ENCODE results near the gene ZDHHC3. TPM values are rescaled to one million over a fixed set of nuclear protein-coding genes. Genes with fewer than 3 reads are reported as not detected.
A peak's percentile ranks its signal among the peaks of the same experiment; 100 is the strongest.

Gene ZDHHC3
- total RNA-seq, 1 donor from 2014 or later = 47.5 TPM

DNA sequence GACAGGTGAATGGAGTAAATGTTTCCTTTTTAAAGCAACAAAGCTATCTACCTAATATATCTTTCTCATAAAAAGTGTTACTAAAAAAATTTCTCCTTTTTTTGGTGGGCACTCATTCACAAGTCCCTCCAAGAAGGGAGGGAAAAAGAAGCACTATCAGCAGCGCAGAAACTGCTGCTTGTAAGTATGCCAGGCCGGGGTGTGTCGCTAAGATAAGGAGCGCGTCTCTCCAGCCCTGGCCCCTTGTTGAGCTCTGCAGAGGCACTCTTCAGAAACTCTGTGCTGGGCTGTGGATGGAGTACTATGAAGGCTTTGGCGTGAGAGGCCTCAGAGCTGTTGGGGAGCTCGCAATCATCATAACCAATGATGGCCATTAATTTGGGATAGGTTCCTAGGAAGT lies 49.1 kb downstream of the ZDHHC3 start:
- DNase-seq = peak; percentile 6

DNA sequence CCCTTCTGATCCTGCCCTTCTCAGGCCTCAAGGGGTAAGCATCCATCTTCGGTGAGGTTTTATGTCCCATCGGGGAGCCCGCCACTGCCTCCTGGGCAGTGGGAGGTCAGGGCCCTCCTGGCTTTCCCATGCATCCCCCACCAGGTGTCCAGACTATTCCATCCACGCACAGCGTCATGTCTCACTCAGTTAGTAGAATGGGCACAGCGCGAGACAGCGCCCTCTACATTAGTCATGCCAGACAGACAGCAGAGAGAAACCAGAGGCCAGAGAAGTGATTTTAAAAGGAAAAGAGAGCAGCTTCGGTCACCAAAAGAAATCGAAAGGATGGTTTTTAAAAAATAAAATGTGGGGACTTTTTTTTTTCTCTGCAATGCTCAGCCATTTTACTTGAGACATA lies 49.8 kb downstream of the ZDHHC3 start:
- no peak for DNase-seq

DNA sequence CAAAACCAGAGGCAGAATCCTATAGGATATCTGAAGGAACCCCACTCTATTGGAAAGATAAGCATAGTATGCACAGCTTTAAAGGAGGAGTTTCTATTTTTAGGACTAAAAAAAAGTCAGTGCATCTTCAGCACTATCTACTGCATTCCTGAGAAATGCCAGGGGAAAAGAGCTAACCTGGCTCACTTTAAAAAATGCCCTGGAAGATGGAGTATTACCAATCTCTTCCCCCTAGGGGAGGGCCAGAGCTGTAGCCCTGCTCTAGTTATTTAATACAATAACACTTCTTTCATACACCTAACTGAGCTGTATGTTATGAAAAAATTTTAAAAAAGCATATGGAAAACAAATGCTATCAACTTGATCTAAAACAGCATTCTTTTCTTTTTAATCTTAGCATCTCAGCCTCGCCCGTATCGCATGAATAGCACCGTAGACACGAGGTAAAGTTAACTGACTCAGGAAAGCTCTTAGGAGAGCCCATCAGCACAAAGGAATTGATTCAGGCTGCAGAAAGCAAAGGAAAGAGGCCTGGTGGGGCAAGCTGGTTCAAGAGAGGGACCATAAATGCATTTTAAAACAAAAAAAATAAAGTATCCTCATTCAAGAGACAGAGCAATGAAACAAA lies 51.4 kb downstream of the ZDHHC3 start:
- no peak for DNase-seq

DNA sequence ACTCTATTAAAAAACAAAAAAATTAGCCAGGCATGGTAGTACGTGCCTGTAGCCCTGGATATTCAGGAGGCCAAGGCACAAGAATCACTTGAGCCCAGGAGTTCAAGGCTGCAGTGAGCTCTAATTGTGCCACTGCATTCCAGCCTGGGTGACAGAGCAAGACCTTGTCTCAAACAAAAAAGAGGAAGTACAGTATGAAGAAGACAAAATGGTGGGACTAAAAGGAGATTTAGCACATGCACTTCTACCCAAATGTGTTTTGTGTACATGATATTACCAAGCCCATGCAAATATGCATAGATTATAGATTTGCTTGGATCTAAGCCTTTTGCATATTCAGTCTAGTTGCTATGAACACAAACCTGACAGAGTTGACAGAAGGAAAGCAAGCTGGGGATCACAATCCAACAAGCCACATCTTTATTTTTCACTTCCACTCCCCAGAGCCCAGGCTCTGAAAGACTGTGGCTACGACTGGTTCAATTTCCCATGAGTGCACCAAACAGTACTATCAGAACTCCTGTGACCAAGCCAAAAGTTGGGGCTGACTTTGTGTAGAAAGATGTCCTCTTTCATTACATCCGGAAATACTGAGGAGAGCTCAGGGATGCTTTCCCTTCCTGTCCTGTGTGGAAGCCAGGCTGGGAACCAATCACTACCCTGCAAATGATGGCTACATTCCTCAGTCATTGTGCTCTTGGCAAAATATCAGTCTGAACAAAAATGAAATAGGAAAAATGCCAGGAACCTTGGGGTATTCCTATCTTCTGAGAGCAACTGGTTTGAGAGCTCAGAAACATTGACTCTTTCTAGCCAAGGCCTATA lies 52.1 kb downstream of the ZDHHC3 start:
- DNase-seq = no peak

DNA sequence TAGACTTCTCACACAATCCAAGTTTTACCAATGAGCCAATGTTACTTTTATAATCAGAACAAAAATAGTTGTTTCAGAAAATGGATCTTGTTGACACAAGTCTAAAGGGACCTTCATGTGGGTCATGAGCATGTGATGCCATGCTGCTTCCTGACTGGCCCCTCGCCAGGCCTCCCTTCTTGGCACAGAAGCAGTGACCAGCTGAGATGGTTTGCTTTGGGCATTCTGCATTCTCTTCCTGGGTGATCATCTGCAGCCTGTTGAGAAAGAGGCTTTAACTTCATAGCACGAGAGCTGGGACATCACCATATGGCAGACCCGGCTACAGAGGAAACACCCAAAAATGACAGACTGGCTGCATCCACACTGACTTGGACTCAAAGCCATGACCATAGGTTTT lies 55.9 kb downstream of the ZDHHC3 start:
- no peak for DNase-seq

DNA sequence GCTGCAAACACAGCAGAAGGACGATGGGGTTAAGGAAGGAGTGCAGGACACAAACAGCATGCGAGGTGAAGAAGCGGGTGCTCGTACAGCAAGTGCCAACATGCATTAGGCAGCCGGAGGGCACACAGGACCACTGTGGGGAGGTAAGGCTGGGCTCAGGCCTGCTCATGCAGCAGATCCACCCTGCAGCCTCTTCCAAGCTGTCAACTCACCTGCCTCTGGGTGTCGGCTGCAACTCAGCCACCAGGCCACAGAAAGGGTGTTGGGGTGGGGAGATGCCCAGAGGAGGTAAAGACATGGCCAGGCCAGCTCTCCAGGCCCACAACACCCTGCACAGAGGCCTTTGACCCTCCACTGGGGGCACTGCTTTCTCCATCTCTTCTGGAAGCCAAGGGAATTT lies 57.4 kb downstream of the ZDHHC3 start:
- no peak for DNase-seq

DNA sequence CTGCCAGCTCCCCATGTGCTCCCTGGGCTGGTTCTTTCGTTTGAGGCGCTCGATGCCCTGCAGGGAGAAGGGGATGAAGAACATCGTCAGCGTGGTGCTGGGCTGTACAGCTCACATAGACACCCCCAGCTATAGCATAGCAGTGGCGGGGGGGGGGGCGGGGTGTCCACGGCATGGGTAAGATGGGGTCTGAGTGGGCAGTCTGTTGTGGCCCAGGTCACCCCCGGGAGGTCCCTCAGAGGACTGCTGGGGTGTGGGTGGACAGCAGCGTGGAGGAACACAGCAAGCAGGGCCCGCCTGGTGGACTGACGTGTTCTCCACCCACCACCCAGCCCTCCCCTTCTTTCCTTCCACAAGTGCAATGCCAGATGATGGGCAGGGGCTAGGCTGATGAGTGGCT lies 57.9 kb downstream of the ZDHHC3 start:
- no peak for DNase-seq

DNA sequence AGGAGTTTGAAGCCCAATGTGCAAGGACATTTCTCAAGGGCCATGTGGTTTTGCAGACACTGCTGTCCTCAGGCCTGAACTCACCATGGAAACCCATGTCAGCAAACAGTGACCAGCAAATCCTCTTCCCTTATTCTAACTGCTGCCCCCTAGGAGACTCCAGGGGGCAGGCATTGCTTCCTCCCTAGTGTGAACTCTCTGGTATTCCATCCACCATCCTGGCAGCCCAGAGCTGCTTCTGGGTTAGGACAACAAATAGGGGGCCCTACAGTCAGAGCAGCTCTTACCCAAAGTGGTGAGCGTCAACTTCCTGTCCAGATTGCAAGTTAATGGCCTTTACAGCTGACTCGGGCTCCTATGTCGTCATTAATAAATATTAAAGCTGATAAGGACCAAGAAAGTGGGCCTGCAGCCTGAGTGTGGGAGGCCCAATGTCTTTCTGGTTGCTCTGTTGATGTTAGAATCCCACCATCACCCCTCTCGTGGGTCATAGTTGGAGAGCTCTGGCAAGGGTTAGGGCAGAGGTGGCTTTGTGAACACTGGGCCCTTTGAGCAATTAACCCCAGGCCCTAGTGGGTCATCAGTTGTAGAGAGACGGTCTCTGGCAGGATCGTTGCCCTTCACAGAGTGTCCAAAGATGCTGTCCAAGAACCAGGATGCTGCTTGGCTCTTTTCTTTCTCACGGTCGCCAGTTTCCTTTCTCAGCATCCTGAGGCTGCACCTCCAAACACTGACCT lies 60.1 kb downstream of the ZDHHC3 start:
- DNase-seq = no peak

DNA sequence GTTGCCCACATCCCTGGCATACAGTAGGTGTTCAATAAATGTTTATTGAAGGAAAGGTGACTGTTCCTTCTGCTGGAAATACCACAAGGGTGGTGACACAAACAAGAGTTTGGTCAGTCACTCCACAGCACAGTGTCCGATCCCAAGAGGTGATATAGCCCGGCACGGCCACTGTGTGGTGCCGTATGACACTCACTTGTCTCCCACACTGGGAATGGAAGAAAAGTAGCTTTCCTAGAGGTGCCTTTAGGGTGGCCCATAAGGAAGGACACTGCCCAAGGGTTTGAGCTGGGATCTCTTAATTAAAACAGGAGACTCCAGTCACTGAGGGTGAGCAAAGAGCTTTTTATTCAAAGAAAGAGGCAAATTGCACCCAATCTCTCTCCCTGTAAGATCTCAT lies 61.0 kb downstream of the ZDHHC3 start:
- DNase-seq = no peak

DNA sequence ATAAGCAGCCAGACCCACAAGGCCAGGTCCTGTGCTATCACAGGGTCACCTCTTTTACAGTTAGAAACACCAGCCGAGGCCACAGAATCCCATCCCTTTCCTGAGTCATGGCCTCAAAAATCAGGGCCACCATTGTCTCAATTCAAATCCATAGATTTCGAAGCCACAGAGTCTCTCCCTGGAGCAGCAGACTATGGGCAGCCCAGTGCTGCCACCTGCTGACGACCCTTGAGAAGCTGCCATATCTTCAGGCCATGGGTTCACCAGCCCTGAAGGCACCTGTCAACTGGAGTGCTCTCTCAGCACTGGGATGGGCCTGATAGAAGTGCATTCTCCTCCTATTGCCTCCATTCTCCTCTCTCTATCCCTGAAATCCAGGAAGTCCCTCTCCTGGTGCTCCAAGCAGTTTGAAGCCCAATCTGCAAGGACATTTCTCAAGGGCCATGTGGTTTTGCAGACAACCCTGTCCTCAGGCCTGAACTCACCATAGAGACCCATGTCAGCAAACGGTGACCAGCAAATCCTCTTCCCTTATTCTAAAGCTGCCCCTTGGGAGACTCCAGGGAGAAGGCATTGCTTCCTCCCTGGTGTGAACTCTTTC lies 62.0 kb downstream of the ZDHHC3 start:
- DNase-seq = peak; percentile 78

DNA sequence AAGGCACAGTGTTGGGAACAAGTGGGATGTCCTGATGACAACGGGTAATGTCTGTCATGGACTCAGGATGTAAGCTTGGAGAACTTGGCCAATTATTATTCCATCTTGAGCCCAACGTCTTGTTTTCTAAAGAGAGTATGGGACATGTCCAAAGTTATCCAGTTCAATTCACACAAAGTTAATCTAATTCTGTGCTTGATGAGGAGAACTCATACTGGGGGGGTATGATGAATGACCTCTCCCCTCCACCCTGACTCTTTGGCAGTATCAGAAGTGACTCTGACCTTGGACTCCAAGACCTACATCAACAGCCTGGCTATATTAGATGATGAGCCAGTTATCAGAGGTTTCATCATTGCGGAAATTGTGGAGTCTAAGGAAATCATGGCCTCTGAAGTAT lies 65.3 kb downstream of the ZDHHC3 start:
- no peak for DNase-seq

DNA sequence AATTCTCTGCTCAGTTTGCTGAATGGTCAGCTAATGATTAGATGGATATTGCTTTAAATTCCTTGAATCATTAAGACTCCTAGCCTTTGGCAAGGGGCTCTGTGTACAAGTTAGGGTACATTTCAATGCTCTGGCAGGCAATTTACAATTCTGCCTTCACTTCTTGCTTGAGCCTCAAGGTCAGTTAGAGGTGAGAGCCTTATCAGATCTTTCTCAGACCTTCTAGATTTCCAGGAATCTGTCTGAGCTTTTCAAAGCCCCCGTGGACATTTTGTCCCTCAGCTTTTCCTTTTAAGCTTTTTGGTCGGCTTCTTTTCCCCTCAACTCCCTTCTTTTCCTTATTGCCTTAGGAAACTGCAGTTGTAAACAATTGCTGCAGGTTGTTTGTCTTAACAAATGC lies 66.9 kb downstream of the ZDHHC3 start:
- no peak for DNase-seq

DNA sequence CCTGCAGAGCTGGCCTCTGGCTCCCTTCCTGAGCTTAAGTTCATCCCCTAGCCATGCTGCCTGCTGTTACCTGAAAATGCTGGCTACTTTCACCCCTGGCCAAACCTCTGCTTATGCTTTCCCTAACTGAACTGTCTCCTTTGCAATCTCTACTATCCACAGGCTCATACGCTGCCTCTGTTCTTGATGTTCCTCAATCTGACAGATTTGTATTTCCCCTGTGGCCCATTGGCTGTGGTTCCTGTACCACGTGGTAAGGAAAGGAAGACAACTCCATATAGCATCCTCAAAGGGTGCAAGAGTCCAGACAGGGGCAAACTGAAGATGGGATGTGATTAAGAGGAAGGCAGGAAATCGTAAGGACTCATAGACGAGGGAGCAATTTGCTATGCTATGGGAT lies 68.4 kb downstream of the ZDHHC3 start:
- no peak for DNase-seq

DNA sequence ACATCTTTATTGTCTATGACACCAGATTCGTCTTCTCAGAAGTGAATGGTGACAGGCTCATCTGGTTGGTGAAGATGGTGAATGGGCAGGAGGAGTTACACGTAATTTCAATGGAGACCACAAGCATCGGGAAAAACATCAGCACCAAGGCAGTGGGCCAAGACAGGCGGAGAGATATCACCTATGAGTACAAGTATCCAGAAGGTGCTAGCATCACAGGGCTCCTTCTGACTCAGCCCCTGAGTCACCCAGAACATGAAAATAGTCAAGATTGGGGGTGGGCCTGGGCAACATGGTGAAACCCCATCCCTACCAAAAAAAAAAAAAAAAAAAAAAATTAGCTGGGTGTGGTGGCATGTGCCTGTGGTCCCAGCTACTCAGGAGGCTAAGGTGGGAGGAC lies 69.0 kb downstream of the ZDHHC3 start:
- DNase-seq = no peak

DNA sequence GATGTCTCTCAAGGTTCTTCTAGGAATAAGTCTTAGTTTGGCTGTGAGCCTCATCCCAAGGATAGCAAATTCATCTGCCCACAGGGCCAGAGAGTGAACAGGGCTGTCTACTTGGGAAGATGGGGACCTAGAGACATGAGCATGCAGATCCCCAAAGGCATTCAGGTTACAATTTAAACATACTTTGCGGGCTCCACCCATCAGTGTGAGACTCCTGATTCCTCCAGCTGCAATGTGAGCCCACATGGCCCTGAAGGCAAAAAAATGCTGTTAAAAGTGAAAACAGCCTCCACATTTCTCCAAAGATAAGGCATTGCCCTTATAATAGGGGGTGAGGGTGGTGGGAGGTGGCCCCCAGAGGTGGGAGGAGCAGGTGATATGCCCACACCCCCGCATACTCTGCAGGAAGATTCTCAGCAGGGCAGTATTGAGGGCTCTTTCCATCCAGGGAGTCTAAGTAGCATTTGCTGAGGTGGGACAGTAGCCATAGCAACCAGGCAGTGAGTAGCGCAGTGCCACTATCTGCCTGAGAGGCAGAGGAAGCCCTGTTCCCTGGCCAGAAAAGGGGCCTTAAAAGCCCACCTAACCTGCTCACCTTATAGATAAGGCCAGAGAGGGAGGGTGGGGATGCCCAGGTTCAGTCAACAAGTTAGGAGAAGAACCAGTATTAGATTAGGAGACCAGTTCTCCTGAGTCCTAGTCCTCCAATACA lies 70.4 kb downstream of the ZDHHC3 start:
- DNase-seq = no peak

DNA sequence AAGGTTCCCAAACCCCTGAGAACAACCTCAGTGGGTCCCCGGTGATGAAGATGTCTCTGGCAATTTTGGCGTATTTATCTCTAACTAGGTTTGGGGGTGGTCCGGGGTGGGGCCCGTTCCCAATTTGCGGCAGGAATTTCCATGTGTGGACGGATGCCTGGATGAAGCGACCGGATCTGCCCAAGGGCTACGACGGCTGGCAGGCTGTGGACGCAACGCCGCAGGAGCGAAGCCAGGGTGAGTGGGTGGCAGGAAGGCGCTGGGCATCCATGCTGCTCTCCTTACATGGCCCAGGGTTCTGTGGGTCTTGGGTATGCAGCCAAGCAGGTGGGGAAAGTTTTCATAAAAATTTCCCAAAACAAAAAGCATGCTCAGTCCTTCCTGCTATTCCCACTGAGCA lies 72.2 kb downstream of the ZDHHC3 start:
- DNase-seq = no peak

DNA sequence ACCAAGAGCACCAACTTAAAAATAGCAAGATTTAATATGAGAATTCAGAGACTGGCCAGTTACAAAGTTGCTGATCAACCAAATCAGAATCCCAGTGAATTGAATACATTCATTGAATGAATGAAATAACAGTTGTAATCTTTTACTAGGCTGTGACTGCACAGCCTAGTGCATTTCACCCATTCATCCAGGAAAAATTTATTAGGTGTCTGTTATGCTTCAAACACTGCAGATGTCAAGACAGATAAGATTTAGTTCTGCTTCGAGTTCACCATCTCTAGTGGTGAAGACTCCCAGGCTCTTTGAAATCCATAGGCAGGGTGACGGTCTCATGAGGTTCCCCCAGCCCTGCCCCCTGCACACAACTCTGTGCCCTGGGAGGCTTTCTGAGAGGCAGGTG lies 72.7 kb downstream of the ZDHHC3 start:
- no peak for DNase-seq

DNA sequence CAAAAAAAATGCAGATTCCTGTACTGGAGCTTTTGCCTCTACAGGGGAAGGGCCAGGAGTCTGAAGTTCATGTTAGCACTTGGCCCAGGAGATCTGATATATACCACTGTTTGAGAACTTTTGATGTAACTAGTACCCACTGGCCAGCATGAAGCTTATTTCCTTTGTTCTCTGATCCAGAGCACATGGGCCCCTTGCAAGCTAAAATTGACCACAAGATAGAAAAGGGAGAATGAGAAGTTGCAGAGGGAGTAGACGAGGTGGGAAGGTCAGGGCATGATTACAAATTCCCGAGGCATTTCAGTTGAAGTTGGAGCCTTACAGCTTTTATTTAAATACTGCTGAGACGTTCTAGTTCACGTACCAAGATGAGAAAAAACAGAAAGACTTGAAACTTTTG lies 73.3 kb downstream of the ZDHHC3 start:
- DNase-seq = no peak

DNA sequence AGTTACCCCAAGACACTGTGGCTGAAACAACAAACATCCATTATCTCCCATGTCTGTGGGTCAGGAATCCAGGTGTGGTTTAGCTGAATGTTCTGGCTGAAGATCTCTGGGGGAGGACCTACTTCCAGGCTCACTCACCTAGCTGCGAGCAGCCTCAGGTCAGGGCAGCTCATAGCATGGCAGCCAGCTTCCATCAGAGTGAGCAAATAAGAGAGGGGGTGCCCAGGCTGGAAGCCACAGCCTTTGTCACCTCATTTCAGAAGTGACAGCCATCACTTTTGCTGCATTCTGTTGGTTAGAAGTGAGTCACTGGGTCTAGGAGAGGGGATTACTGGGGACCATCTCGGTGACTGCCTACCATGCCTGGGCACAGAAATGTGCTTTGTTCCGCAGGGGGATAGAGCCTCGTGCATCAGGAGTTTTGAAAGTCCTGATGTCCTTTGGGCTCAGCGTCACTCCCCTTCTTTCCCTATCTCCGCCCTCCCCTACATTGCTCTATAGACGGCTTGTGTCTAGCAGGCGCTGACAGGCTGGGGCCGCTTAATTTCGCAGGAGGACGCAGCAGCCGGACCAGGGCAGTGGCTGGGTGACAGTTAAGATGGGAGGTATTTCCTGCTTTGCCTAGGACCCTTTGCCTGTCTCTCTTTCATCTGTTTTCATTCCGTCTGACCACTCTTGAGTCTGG lies 76.1 kb downstream of the ZDHHC3 start:
- no peak for DNase-seq

DNA sequence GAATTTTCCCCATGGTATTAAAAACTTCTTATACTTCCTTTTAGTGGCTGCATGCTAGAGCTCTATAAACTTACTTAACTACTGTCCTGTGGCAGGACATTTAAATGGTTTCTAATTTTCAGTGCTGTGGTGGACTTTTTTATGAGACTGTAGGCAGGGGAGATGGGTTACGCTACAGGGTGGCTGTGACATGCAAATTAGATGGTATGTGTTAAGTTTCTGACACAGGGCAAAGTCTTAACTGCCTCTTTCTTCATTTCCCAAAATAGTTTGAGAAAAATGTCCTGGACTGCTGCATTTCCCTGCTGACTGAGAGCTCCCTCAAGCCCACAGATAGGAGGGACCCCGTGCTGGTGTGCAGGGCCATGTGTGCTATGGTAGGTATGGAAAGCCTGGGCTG lies 79.5 kb downstream of the ZDHHC3 start:
- no peak for DNase-seq

DNA sequence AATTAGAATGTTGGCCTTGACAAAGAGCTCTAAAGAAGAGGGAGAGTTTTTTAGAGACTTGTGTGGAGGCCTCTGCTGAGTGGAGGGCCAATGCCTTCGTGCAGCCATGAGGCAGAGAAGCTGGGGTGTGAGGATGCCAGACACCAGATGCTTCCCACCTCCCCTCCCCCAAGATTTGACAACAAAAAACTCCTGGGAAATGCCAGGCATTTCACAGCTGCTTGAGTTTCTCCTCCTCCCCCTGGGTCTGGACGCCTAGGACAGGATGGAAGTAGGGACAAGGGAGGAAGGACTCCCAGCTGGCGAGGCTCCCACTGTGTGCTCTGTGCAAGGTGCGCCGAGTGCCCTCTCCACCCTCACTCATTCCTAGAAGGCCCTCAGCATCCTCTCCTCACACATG lies 81.5 kb downstream of the ZDHHC3 start:
- DNase-seq = no peak

DNA sequence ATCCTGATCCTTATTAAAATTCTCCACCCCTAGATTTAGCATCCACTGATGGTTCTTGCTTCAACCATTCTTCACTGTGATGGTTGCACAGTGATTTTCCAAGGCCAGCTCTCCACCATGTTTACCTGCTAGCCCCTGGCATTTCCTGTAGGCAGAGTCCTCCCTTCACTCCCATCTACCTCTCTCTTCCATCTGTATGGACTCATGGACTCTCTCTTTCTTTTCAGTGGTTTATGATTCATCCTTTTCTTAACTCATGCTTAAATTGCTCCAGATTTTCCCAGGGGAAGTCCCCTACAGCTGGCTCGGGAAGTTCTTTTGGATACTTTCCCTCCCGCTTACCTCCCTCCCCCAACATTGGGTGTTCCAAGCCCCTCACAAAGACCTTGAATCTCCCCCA lies 82.9 kb downstream of the ZDHHC3 start:
- DNase-seq = no peak
